Astrocyte of the cerebellum (primary cell): ENCODE measurements around the gene SLMAP.

Experiments used
- DNase-seq: peaks from one replicate; pipeline ENCODE4 v3.0.0-alpha.2; 2011; ENCODE audit warnings: low read depth
- H3K4me3 ChIP-seq: 2 replicates; pipeline ENCODE4 v1.5.1; 2011; ENCODE audit warnings: mild to moderate bottlenecking, low read depth, low read length, moderate library complexity
- in situ Hi-C: cut with HindIII; loops from 2 replicates; pipeline ENCODE4 v1.10.0; 2017; ENCODE audit warnings: low sequenced_read_pairs
- TF ChIP-seq, protein P1 (sequence below): IDR thresholded peaks from 2 replicates; pipeline ENCODE4 v1.5.1; 2012; ENCODE audit warnings: low read length, low read depth, moderate library complexity, mild to moderate bottlenecking; ENCODE audit errors: missing control alignments

SLMAP gene

DNA sequence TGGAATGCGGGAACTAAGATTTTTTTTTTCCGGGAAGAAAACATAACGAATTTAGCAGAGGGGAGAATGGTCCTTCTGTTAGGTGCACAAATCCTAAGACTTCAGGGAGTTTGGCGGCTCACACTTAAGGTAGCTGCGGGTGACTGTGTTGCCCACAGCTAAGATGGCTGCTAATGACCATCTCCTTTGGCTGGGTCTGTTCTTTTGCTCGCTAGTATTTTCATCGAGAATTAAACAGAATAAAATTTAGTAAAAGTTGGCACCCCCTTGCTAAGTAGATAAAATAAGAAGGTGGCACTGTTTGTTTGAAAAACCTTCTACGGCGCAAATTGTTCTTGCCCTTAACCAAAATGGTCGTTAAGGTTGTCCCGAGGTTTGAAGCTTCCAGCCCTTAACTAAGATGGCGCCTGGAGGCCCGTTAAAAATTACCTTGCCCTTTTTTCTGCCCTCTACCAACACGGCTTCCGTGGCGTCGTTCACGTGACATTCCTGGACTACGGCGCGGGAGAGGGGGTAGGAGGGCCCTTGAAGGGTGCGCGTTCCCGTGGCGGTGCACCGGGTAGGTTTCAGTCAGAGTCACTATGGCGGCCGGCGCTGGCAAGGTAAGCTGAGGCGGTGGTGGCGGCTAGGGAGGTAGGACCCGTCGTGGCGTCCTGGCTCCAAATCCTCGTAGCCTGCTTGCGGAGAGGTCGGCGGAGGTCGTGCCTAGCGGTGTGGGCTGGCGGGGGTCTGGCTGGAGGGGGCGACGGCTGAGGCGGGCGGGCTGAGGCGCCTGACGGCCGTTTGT is at the start of gene SLMAP:
TSS of gene SLMAP (plus strand) at position 569 of the 787 bp plus-strand sequence. CDS start 1,343 bp downstream, outside the sequence.
- in situ Hi-C loops = no loop called here
- DNase-seq = peak; percentile 94
- peak within 1 kb of the TSS; percentile 74 for H3K4me3 ChIP-seq
- TF ChIP-seq, protein P1, sequence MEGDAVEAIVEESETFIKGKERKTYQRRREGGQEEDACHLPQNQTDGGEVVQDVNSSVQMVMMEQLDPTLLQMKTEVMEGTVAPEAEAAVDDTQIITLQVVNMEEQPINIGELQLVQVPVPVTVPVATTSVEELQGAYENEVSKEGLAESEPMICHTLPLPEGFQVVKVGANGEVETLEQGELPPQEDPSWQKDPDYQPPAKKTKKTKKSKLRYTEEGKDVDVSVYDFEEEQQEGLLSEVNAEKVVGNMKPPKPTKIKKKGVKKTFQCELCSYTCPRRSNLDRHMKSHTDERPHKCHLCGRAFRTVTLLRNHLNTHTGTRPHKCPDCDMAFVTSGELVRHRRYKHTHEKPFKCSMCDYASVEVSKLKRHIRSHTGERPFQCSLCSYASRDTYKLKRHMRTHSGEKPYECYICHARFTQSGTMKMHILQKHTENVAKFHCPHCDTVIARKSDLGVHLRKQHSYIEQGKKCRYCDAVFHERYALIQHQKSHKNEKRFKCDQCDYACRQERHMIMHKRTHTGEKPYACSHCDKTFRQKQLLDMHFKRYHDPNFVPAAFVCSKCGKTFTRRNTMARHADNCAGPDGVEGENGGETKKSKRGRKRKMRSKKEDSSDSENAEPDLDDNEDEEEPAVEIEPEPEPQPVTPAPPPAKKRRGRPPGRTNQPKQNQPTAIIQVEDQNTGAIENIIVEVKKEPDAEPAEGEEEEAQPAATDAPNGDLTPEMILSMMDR = no peak

DNA sequence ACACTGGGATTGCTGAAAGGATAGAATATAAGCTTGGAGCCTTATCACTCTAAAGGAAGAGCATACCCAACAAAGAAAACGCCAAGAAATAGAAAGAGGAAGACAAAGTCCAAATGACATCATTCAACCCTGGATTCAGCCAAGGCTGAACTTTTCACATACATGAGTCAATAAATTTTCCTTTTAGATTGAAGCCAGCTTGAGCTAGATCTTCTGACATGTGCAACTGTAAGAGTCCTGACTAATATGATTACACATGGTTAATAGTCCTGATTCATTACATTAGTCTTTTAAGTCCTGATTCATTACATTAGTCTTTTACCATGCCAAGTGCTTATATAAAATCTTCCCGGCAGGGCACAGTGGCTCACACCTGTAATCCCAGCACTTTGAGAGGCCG is 49.6 kb upstream of the SLMAP start:
- TF ChIP-seq, protein P1 = no peak
- in situ Hi-C loops = no loop called here
- DNase-seq = no peak
- H3K4me3 ChIP-seq = no peak overlapping the region

DNA sequence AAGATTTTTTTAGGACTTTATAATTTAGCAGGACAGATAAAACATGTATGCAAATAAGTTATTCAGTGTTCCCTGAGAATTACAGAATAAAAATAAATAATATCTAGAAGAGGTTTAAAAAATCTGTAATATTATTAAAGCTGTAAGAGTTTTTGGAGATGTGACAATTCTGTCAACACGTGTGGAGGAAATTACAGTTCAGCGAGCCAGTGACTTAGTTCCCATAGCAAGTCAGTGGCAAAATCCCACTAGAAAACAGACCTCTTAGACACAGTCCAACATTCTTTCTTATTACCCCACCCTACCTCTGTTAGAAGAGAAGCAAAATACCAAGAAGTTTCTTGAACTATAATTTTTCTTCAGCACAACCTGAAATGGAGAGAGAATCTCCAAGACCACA is 47.1 kb upstream of the SLMAP start:
- TF ChIP-seq, protein P1 = no peak
- in situ Hi-C loops = no loop called here
- no peak for DNase-seq
- no peak overlapping the region for H3K4me3 ChIP-seq

DNA sequence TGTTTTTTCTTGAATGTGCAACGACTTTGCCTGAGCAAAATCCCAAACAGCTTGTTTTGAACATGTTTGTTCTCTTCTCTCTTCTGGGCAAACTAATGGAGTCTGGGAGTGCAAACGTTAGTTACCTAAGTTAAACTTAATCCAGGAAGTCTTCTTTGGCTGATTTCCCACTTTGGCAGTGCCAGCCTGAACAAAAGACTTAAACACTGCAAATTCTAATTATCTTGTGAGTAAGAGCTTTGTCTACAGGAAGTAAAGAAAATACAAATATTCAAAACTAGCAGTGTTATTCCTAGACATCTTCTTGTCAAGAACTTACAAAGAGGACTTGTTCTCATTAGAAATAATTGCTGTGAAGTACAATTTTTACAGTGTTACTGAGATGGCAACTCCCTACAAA is 46.5 kb upstream of the SLMAP start:
- H3K4me3 ChIP-seq = no peak overlapping the region
- no peak for DNase-seq
- TF ChIP-seq, protein P1 = no peak
- in situ Hi-C loops = no loop called here

- in situ Hi-C loops = no loop called here
- DNase-seq = no peak
- no peak overlapping the region for H3K4me3 ChIP-seq
- TF ChIP-seq, protein P1 = no peak
These were observed 40.4 kb upstream of the SLMAP start for GRCh38 chr3:57715686-57716085.

GRCh38 chr3:57717205-57717868 is 38.8 kb upstream of the SLMAP start:
- no peak overlapping the region for H3K4me3 ChIP-seq
- TF ChIP-seq, protein P1 = no peak
- no peak for DNase-seq
- in situ Hi-C loops = no loop called here
